Thyroid gland (tissue), 4 donors: ENCODE data around the gene OVOL1. TPM values are rescaled to one million over a fixed set of nuclear protein-coding genes. Genes with fewer than 3 reads are reported as not detected.

Experiments
- DNase-seq, 2 donors: peaks; one replicate each; pipeline ENCODE4 v3.0.0-alpha.2; 2019
- H3K27ac ChIP-seq, 3 donors: fragments of 200-600 bp; sonication (generic); 1 replicate in 2 of 3; 2 replicates in 1 of 3; pipeline ENCODE4 v1.5.1; 2016 to 2019; ENCODE audit warnings: mild to moderate bottlenecking in 1 of 3, moderate library complexity in 1 of 3
- H3K27me3 ChIP-seq: fragments of 200-600 bp; sonication (generic); one replicate; pipeline ENCODE4 v1.5.1; 2019
- H3K36me3 ChIP-seq, 2 donors: fragments of 200-600 bp; sonication (generic); one replicate each; pipeline ENCODE4 v1.5.1; 2016 to 2019
- H3K4me1 ChIP-seq, 2 donors: fragments of 200-600 bp; sonication (generic); one replicate each; pipeline ENCODE4 v1.5.1; 2017 to 2019
- H3K4me3 ChIP-seq, 3 donors: fragments of 200-600 bp; sonication (generic); replicated peaks in 1 of 3; 1 replicate in 2 of 3; 2 replicates in 1 of 3; pipeline ENCODE4 v1.5.1; 2016; ENCODE audit warnings: mild to moderate bottlenecking in 1 of 3
- H3K9me3 ChIP-seq: fragments of 200-600 bp; sonication (generic); one replicate; pipeline ENCODE4 v1.5.1; 2017
- CTCF ChIP-seq, 6 experiments: fragments of 200-600 bp in 3 of 6; fragments of 450-650 bp in 3 of 6; sonication (generic) in 3 of 6; IDR thresholded peaks; one replicate each; pipeline ENCODE4 v1.5.1; 2016 to 2019; ENCODE audit warnings: antibody characterized with exemption in 6 of 6, mild to moderate bottlenecking in 2 of 6, inconsistent platforms in 1 of 6, moderate library complexity in 1 of 6
- POLR2A ChIP-seq, 2 donors: fragments of 450-650 bp; IDR thresholded peaks; one replicate each; pipeline ENCODE4 v1.6.1; 2017; ENCODE audit warnings: antibody characterized with exemption in 2 of 2, mild to moderate bottlenecking in 2 of 2, moderate library complexity in 1 of 2
- WGBS, 2 donors: methylation state at CpG; one replicate each; pipeline ENCODE4 v1.1.5; 2017; 5-methylcytosine and 5-hydroxymethylcytosine counted together
- intact Hi-C: fragments of 100-400 bp; cut with DNase I; formaldehyde crosslinking; loops from one replicate; pipeline ENCODE4 v1.15.1; 2023
- total RNA-seq, 4 donors: library from RNA; depleted of rRNA; stranded (reverse); fragments of >200 nt; gene quantifications; one replicate each; pipeline ENCODE4 v1.2.3, GENCODE V29; 2016

OVOL1 gene
- total RNA-seq, 4 donors from 2014 or later: 1.1 to 6.6 (median 5.2) TPM

- Histone ChIP-seq H3K36me3 (peaks cover 0 to 10% of the 10 kb centered on the region in 2 donors), H3K9me3 (no peaks in the 10 kb centered on the region), H3K27me3 (no peaks in the 10 kb centered on the region), H3K4me3 (no peak overlapping the region), H3K27ac (no peak overlapping the region), H3K4me1 (peaks cover 4 to 9% of the 10 kb centered on the region in 2 donors)
- intact Hi-C loops: no loop called here
- no peak for DNase-seq
- no peak for TF ChIP-seq CTCF (IDR thresholded peaks at IDR 0.05)
- TF ChIP-seq POLR2A (IDR thresholded peaks at IDR 0.05): no peak
- WGBS, 2 donors: 80 to 88% methylated on average over 13 to 14 of the region's 15 CpGs
Observed at GRCh38 chr11:65796726-65797601, 10.1 kb downstream of the OVOL1 start.

GRCh38 chr11:65797711-65798110 is 10.8 kb downstream of the OVOL1 start:
- no peak overlapping the region for H3K4me3 ChIP-seq
- DNase-seq: no peak
- WGBS, 2 donors: 94% methylated on average over 9 to 13 of the region's 13 CpGs
- TF ChIP-seq CTCF (IDR thresholded peaks at IDR 0.05) (no peak), POLR2A (IDR thresholded peaks at IDR 0.05) (no peak)
- no peak overlapping the region for H3K27ac ChIP-seq
- no peaks in the 10 kb centered on the region for H3K27me3 ChIP-seq
- peaks cover 4 to 8% of the 10 kb centered on the region in 2 donors for H3K4me1 ChIP-seq
- H3K9me3 ChIP-seq: no peaks in the 10 kb centered on the region
- intact Hi-C loops: no loop called here
- H3K36me3 ChIP-seq: peaks cover 0 to 10% of the 10 kb centered on the region in 2 donors

- peaks cover 0 to 10% of the 10 kb centered on the region in 2 donors for H3K36me3 ChIP-seq
- H3K9me3 ChIP-seq: no peaks in the 10 kb centered on the region
- WGBS, 2 donors: 93% methylated on average over 8 of the region's 8 CpGs
- TF ChIP-seq CTCF (IDR thresholded peaks at IDR 0.05) (no peak), POLR2A (IDR thresholded peaks at IDR 0.05) (no peak)
- no peaks in the 10 kb centered on the region for H3K27me3 ChIP-seq
- intact Hi-C loops: no loop called here
- no peak overlapping the region for H3K27ac ChIP-seq
- H3K4me3 ChIP-seq: no peak overlapping the region
- DNase-seq: no peak
- H3K4me1 ChIP-seq: no peaks in the 10 kb centered on the region
Observed at GRCh38 chr11:65798882-65799281, 12.0 kb downstream of the OVOL1 start.

GRCh38 chr11:65801153-65801987 is 14.5 kb downstream of the OVOL1 start:
- TF ChIP-seq POLR2A (IDR thresholded peaks at IDR 0.05) (no peak), CTCF (IDR thresholded peaks at IDR 0.05) (no peak)
- Histone ChIP-seq H3K4me3 (no peak overlapping the region), H3K36me3 (no peaks in the 10 kb centered on the region), H3K27me3 (no peaks in the 10 kb centered on the region), H3K9me3 (no peaks in the 10 kb centered on the region), H3K4me1 (no peaks in the 10 kb centered on the region), H3K27ac (no peak overlapping the region)
- 77 to 86% methylated on average over 14 to 17 of the region's 18 CpGs for WGBS, 2 donors
- no peak for DNase-seq
- intact Hi-C loops: no loop called here
